ENCODE data around the gene KIF25.

GRCh38 chr6:167970230-167970629 lies 27.2 kb upstream of the KIF25 start:
- TF ChIP-seq RAD21 (IDR thresholded peaks at IDR 0.05; ENCODE audit: low read depth) (no peak), TAF1 (IDR thresholded peaks at IDR 0.05; ENCODE audit: low read depth) (no peak), TCF12 (IDR thresholded peaks at IDR 0.05; ENCODE audit: low read depth) (no peak), YY1 (IDR thresholded peaks at IDR 0.05; ENCODE audit: low read depth) (no peak), EP300 (IDR thresholded peaks at IDR 0.05; ENCODE audit: borderline replicate concordance) (no peak), FOXM1 (IDR thresholded peaks at IDR 0.05; ENCODE audit: borderline replicate concordance, low read depth) (no peak)
- TF ChIP-seq, protein P1, sequence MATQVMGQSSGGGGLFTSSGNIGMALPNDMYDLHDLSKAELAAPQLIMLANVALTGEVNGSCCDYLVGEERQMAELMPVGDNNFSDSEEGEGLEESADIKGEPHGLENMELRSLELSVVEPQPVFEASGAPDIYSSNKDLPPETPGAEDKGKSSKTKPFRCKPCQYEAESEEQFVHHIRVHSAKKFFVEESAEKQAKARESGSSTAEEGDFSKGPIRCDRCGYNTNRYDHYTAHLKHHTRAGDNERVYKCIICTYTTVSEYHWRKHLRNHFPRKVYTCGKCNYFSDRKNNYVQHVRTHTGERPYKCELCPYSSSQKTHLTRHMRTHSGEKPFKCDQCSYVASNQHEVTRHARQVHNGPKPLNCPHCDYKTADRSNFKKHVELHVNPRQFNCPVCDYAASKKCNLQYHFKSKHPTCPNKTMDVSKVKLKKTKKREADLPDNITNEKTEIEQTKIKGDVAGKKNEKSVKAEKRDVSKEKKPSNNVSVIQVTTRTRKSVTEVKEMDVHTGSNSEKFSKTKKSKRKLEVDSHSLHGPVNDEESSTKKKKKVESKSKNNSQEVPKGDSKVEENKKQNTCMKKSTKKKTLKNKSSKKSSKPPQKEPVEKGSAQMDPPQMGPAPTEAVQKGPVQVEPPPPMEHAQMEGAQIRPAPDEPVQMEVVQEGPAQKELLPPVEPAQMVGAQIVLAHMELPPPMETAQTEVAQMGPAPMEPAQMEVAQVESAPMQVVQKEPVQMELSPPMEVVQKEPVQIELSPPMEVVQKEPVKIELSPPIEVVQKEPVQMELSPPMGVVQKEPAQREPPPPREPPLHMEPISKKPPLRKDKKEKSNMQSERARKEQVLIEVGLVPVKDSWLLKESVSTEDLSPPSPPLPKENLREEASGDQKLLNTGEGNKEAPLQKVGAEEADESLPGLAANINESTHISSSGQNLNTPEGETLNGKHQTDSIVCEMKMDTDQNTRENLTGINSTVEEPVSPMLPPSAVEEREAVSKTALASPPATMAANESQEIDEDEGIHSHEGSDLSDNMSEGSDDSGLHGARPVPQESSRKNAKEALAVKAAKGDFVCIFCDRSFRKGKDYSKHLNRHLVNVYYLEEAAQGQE (IDR thresholded peaks at IDR 0.05; ENCODE audit: low read depth), result no peak
- TF ChIP-seq, protein P2, sequence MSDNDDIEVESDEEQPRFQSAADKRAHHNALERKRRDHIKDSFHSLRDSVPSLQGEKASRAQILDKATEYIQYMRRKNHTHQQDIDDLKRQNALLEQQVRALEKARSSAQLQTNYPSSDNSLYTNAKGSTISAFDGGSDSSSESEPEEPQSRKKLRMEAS (IDR thresholded peaks at IDR 0.05), result no peak

All from Ishikawa (cell line).